Myocyte (in vitro differentiated cells): ENCODE measurements around the gene SLC37A1. TPM values are rescaled to one million over a fixed set of nuclear protein-coding genes. Genes with fewer than 3 reads are reported as not detected.

Experiments
- total RNA-seq: library from RNA; depleted of rRNA; stranded (reverse); fragments of >200 nt; gene quantifications from 2 replicates; pipeline ENCODE4 v1.2.3, GENCODE V29; 2014

Gene SLC37A1
- total RNA-seq, 1 donor from 2014 or later: not detected

Other genes with a start within 250 kb of the SLC37A1 start
- gene TFF3, start 198.4 kb upstream of the SLC37A1 start, total RNA-seq: 0.83 and 3.1 TPM in 2 replicates
- gene TFF2, start 162.9 kb upstream of the SLC37A1 start, total RNA-seq: not detected in 2 replicates
- gene TFF1, start 147.3 kb upstream of the SLC37A1 start, total RNA-seq: not detected in 2 replicates
- gene TMPRSS3, start 117.8 kb upstream of the SLC37A1 start, total RNA-seq: not detected in 2 replicates
- gene UBASH3A, start 110.0 kb upstream of the SLC37A1 start, total RNA-seq: not detected in 2 replicates
- gene RSPH1, start 17.6 kb upstream of the SLC37A1 start, total RNA-seq: not detected in 2 replicates
- gene PDE9A, start 139.8 kb downstream of the SLC37A1 start, total RNA-seq: not detected in 2 replicates